ENCODE data around the gene CAPN15.
A peak's percentile ranks its signal among the peaks of the same experiment; 100 is the strongest.

Gene CAPN15

GRCh38 chr16:537415-538335 is 10.2 kb downstream of the CAPN15 start:
- H3K4me1 Mint-ChIP-seq: no peaks in the 10 kb centered on the region
- H3K4me3 Mint-ChIP-seq: no peak overlapping the region
- no peak overlapping the region for H3K27ac Mint-ChIP-seq
- ATAC-seq (replicated peaks) (no peak), DNase-seq (no peak)
- H3K27me3 Mint-ChIP-seq: no peaks in the 10 kb centered on the region
- peaks cover 10 to 16% of the 10 kb centered on the region in 2 donors for H3K36me3 Mint-ChIP-seq
- H3K9me3 Mint-ChIP-seq: no peaks in the 10 kb centered on the region

GRCh38 chr16:539901-540530 is 12.5 kb downstream of the CAPN15 start:
- DNase-seq: no peak
- Mint-ChIP-seq H3K27ac (peak overlapping the region; percentile 57), H3K27me3 (no peaks in the 10 kb centered on the region), H3K4me3 (no peak overlapping the region), H3K4me1 (peaks cover 0 to 3% of the 10 kb centered on the region in 2 donors), H3K9me3 (no peaks in the 10 kb centered on the region), H3K36me3 (peaks cover 10 to 19% of the 10 kb centered on the region in 2 donors)
- ATAC-seq (replicated peaks): no peak

DNA sequence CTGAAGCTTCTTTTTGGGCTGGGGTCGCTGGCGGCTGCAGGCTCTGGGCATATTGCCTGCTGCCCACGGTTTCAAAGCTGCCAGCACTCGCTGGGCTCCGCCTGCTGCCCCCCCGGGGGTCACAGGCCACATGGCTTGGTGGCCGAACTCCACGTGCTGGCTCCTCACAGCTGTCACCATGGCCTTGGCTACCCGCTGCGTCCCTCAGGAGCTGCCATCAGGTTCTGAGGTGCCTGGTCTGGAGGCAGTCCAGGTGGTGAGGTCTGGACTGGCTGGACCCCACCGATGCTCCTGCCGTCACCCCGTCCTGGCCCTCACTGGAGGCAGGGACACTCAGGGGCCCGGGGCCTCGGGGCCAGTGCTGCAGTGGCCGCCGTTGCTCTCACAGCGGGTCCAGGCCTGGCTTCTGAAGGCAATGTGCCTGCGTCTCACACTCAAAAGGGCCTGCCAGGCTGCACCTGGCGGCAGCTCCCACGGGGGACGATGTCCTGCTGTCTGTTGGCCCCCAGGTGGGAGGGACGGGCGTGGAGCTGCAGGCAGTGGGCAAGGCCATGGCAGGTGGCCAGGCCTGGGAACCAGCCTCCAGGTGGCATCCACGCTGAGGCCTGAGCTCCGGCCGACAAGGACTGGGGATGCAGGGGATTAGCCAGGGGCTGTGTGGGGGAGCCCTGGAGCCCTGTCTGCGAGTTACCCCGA is 13.3 kb downstream of the CAPN15 start:
- H3K9me3 Mint-ChIP-seq: no peaks in the 10 kb centered on the region
- H3K36me3 Mint-ChIP-seq: peaks cover 13 to 20% of the 10 kb centered on the region in 2 donors
- peaks cover 0 to 4% of the 10 kb centered on the region in 2 donors for H3K4me1 Mint-ChIP-seq
- H3K4me3 Mint-ChIP-seq: no peak overlapping the region
- peak overlapping the region; percentile 31 for H3K27ac Mint-ChIP-seq
- no peak for DNase-seq
- ATAC-seq (replicated peaks): no peak
- no peaks in the 10 kb centered on the region for H3K27me3 Mint-ChIP-seq

- Mint-ChIP-seq H3K9me3 (no peaks in the 10 kb centered on the region), H3K27me3 (no peaks in the 10 kb centered on the region), H3K4me3 (no peak overlapping the region), H3K36me3 (peaks cover 6 to 11% of the 10 kb centered on the region in 2 donors), H3K27ac (no peak overlapping the region), H3K4me1 (peaks cover 0 to 4% of the 10 kb centered on the region in 2 donors)
- no peak for DNase-seq
- ATAC-seq (replicated peaks): no peak
Observed at GRCh38 chr16:543301-544164, 16.0 kb downstream of the CAPN15 start.

DNA sequence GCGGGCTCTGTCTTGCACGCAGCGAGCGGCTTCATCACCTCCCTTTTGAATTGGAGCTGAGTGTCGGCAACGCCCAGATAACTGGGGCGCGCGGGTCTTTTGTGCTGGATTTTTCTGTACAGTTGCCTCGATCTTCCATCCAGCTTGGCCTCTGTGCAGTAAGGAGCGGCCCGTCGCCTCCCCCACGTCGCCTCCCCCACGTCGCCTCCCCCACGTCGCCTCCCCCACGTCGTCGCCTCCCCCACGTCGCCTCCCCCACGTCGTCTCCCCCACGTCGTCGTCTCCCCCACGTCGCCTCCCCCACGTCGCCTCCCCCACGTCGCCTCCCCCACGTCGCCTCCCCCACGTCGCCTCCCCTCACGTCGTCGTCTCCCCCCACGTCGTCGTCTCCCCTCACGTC is 17.0 kb downstream of the CAPN15 start:
- Mint-ChIP-seq H3K4me3 (no peak overlapping the region), H3K9me3 (no peaks in the 10 kb centered on the region), H3K27ac (no peak overlapping the region), H3K36me3 (peaks cover 3 to 6% of the 10 kb centered on the region in 2 donors), H3K27me3 (no peaks in the 10 kb centered on the region), H3K4me1 (peaks cover 0 to 4% of the 10 kb centered on the region in 2 donors)
- ATAC-seq (replicated peaks) (no peak), DNase-seq (no peak)

- ATAC-seq (replicated peaks) (peak; percentile 73 to 80), DNase-seq (peak; percentile 44)
- Mint-ChIP-seq H3K9me3 (no peaks in the 10 kb centered on the region), H3K27me3 (no peaks in the 10 kb centered on the region), H3K36me3 (peaks cover 7% of the 10 kb centered on the region in 2 donors), H3K27ac (no peak overlapping the region), H3K4me1 (peaks cover 0 to 4% of the 10 kb centered on the region in 2 donors), H3K4me3 (peak overlapping the region in 1 of 2 donors; percentile 21)
Observed at GRCh38 chr16:546909-547770, 19.6 kb downstream of the CAPN15 start.

DNA sequence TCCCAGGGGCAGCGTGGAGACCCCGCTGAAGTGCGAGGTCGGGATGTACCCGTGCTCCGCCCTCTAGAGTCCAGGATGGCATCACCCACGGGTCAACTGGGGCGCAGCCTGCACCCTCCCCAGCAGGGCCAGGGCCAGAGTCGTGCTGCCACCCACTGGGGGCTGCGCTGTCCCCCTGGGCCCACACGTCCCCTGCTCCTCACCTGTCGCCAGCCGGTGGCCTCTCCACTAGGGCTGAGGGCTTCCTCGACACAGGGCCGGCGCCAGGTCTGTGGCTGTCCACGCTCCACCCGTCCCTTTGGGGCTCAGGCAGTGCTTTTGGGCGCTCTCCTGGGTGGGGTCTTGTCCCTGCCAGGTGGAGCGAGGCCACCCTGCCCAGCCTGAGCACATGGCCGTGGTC is 21.1 kb downstream of the CAPN15 start:
- DNase-seq: no peak
- Mint-ChIP-seq H3K27ac (peak overlapping the region; percentile 20), H3K36me3 (peaks cover 7% of the 10 kb centered on the region in 2 donors)

DNA sequence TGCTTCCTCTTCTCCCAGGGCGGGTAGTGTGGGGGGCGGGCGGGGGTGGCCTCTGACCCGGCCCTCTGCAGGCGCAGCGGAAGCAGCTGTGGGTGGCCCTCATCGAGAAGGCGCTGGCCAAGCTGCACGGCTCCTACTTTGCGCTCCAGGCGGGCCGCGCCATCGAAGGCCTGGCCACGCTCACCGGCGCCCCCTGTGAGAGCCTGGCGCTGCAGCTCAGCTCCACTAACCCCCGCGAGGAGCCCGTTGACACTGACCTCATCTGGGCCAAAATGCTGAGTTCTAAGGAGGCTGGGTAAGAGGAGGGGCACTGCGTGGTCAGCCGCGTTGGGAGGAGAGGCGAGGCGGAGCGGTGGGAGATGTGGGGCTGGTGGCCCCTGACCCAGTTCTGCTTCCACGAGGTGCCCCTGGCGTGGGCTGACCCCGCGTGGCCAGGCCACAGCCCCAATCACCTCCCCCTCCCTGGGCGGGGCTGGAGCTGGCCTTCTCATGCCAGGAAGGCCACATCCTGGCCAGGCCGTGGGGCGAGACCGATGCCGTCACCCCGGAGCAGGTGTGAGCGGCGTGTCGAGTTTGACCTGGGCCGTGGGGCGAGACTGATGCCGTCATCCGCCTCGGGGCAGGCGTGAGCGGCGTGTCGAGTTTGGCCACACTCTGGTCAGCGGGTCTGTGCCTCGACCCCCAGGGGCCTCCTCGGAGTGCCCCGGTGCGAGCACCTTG is 22.2 kb downstream of the CAPN15 start:
- H3K4me3 Mint-ChIP-seq: no peak overlapping the region
- peaks cover 0 to 4% of the 10 kb centered on the region in 2 donors for H3K4me1 Mint-ChIP-seq
- ATAC-seq (replicated peaks) (no peak), DNase-seq (no peak)
- H3K27me3 Mint-ChIP-seq: no peaks in the 10 kb centered on the region
- peaks cover 7 to 12% of the 10 kb centered on the region in 2 donors for H3K36me3 Mint-ChIP-seq
- H3K27ac Mint-ChIP-seq: peak overlapping the region; percentile 65
- no peaks in the 10 kb centered on the region for H3K9me3 Mint-ChIP-seq

More for the DNA sequence above, 21.1 kb downstream of the CAPN15 start:
- Mint-ChIP-seq H3K9me3 (no peaks in the 10 kb centered on the region), H3K4me1 (peaks cover 0 to 4% of the 10 kb centered on the region in 2 donors), H3K4me3 (no peak overlapping the region), H3K27me3 (no peaks in the 10 kb centered on the region)
- no peak for ATAC-seq (replicated peaks)

GRCh38 chr16:551210-551609 is 23.7 kb downstream of the CAPN15 start:
- H3K36me3 Mint-ChIP-seq: peaks cover 4 to 10% of the 10 kb centered on the region in 2 donors
- no peak for DNase-seq
- H3K4me3 Mint-ChIP-seq: no peak overlapping the region
- no peaks in the 10 kb centered on the region for H3K27me3 Mint-ChIP-seq
- no peak overlapping the region for H3K27ac Mint-ChIP-seq
- no peaks in the 10 kb centered on the region for H3K9me3 Mint-ChIP-seq
- no peak for ATAC-seq (replicated peaks)
- H3K4me1 Mint-ChIP-seq: no peaks in the 10 kb centered on the region

DNA sequence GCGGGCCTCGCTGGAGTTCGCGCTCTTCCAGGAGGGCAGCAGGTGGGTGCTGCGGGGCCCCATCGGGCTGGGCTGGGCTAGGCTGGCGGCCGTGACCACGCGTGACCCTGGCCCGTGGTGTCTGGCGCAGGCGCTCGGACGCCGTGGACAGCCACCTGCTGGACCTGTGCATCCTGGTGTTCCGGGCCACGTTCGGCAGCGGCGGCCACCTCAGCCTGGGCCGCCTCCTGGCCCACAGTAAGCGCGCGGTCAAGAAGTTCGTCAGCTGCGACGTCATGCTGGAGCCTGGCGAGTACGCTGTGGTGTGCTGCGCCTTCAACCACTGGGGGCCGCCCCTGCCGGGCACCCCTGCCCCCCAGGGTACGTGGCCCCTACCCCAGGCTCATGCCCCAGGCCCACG is 24.7 kb downstream of the CAPN15 start:
- H3K4me3 Mint-ChIP-seq: no peak overlapping the region
- no peak overlapping the region for H3K27ac Mint-ChIP-seq
- H3K9me3 Mint-ChIP-seq: no peaks in the 10 kb centered on the region
- peaks cover 0 to under 1% of the 10 kb centered on the region in 2 donors for H3K27me3 Mint-ChIP-seq
- peaks cover 4 to 10% of the 10 kb centered on the region in 2 donors for H3K36me3 Mint-ChIP-seq
- no peak for ATAC-seq (replicated peaks)
- no peaks in the 10 kb centered on the region for H3K4me1 Mint-ChIP-seq
- no peak for DNase-seq

DNA sequence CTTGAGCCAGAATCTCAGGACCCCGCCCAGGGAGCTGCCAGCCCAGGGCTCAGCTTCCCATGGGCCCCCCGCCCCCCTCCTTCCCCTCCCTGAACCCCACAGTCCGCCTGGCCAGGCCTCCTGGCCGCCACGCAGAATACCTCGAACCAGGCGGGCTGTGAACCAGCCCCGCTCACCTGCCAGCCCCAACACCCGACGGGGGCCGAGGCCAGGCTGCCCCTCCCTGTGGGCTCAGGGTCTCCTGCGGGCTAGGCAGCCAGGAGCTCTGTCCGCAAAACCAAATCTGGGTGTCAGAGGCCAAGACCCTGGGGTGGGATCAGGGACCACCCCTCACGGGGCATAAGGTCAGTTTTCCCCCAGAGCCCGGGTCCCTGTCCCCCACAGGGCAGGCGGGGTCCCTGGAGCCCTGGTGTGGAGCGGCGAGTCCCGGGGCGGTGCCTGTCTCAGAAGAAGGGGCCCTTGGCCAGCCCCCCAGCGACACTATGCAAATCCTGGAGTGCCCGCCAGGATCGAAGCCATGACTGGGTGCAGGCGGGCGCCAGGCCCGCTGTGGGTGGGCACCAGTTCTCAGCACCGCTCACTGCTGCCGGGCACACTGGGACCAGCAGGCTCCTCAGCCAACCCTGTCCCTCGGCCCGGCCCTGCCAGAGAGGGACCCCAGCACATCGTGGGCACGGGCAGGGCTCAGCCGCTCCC is 26.2 kb downstream of the CAPN15 start:
- H3K4me1 Mint-ChIP-seq: peaks cover 0 to 7% of the 10 kb centered on the region in 2 donors
- H3K27ac Mint-ChIP-seq: no peak overlapping the region
- H3K9me3 Mint-ChIP-seq: no peaks in the 10 kb centered on the region
- no peak for ATAC-seq (replicated peaks)
- no peak for DNase-seq
- H3K4me3 Mint-ChIP-seq: no peak overlapping the region
- H3K36me3 Mint-ChIP-seq: peaks cover 4 to 10% of the 10 kb centered on the region in 2 donors
- H3K27me3 Mint-ChIP-seq: peaks cover 8 to 16% of the 10 kb centered on the region in 2 donors

DNA sequence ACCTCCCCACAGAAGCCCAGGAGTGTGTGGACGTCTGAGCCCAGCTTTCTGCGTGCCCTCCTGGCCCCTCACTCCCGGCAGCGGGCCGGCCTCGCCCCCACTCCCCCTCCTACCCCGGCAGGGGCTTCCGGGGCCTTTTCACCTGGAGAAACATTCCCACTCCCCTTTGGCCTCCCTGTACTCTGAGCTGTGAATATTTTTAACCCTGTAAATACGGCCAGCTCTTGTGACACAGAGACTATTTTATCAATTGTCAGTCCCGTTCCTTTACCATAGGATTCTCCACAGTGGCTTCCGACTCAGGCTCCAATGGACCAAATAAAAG is 26.7 kb downstream of the CAPN15 start:
- no peak overlapping the region for H3K27ac Mint-ChIP-seq
- H3K36me3 Mint-ChIP-seq: peaks cover 4 to 10% of the 10 kb centered on the region in 2 donors
- no peak for ATAC-seq (replicated peaks)
- H3K27me3 Mint-ChIP-seq: peaks cover 8 to 21% of the 10 kb centered on the region in 2 donors
- H3K9me3 Mint-ChIP-seq: no peaks in the 10 kb centered on the region
- no peak for DNase-seq
- no peak overlapping the region for H3K4me3 Mint-ChIP-seq
- peaks cover 0 to 7% of the 10 kb centered on the region in 2 donors for H3K4me1 Mint-ChIP-seq

Measured in stimulated activated naive B cell treated with anti-CD40 and anti-IgM and Interleukin-4, amounts not matched to agents 10 μg/mL and 1 μg/mL and 100 μg/mL, for 72 hours (primary cell).